ENCODE data around the gene LRMDA.

- TF ChIP-seq POLR2A (IDR thresholded peaks at IDR 0.05) (no peak), CTCF (IDR thresholded peaks at IDR 0.05) (no peak)
These were observed 527.8 kb downstream of the LRMDA start for GRCh38 chr10:75959209-75959608.
